ENCODE measurements around the gene TRPC4AP.

The TRPC4AP gene

DNA sequence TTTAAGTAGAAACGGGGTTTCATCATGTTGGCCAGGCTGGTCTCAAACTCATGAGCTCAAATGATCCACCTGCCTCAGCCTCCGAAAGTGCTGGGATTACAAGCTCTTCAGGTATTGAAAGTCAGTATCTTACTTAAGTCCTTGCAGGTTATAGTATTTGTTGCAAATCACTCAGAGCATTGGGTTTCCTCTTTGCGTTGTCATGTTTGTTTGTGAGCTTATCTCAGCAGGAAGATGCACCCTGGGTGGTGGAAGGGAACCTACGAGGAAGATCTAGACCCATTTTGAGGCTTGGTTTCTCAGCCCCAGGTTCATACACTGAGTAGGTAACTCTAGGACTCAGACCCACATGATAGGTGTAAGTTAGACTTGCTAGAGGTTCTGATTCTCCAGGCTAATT is 118.4 kb downstream of the TRPC4AP start:
- DNase-seq (ENCODE audit: low read depth) = no peak
- H3K4me3 ChIP-seq (ENCODE audit: low read length) = no peak overlapping the region
- TF ChIP-seq, protein P1, sequence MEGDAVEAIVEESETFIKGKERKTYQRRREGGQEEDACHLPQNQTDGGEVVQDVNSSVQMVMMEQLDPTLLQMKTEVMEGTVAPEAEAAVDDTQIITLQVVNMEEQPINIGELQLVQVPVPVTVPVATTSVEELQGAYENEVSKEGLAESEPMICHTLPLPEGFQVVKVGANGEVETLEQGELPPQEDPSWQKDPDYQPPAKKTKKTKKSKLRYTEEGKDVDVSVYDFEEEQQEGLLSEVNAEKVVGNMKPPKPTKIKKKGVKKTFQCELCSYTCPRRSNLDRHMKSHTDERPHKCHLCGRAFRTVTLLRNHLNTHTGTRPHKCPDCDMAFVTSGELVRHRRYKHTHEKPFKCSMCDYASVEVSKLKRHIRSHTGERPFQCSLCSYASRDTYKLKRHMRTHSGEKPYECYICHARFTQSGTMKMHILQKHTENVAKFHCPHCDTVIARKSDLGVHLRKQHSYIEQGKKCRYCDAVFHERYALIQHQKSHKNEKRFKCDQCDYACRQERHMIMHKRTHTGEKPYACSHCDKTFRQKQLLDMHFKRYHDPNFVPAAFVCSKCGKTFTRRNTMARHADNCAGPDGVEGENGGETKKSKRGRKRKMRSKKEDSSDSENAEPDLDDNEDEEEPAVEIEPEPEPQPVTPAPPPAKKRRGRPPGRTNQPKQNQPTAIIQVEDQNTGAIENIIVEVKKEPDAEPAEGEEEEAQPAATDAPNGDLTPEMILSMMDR (conservative IDR thresholded peaks at IDR 0.05; ENCODE audit: low read length) = no peak

DNA sequence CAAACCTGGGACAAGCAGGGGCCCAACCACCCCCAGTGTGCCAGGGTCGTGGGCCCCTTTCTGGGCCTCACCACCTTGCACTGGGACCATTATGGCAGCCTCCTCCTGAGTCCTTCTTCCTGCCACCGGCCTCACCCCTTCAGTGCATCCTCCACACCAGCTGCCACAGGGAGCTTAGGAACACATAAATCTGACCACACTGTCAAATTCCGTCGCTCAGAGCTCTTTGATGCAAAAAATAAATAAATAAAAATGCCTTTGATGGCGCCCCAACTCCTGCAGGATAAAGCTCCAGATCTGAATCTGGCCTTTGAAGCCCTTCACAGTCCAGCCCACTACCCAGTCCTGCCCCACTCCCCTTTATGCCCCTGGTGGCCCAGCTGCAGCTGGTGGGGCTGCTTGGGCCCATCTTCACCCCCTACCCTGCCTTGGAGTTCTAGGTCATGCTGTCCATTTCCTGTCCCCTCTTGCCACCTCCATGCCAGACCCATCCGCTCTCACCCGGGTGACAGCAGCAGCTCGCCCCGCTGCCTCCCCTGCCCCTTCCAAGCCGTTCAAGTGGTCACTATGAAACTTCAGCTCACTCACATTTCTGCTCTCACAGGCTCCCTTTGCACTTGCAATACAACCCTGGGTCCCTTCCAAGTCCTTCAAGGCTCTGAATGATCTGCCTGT is 120.9 kb downstream of the TRPC4AP start:
- no peak overlapping the region for H3K4me3 ChIP-seq (ENCODE audit: low read length)
- DNase-seq (ENCODE audit: low read depth) = no peak
- TF ChIP-seq, protein P1 (conservative IDR thresholded peaks at IDR 0.05; ENCODE audit: low read length) = no peak

DNA sequence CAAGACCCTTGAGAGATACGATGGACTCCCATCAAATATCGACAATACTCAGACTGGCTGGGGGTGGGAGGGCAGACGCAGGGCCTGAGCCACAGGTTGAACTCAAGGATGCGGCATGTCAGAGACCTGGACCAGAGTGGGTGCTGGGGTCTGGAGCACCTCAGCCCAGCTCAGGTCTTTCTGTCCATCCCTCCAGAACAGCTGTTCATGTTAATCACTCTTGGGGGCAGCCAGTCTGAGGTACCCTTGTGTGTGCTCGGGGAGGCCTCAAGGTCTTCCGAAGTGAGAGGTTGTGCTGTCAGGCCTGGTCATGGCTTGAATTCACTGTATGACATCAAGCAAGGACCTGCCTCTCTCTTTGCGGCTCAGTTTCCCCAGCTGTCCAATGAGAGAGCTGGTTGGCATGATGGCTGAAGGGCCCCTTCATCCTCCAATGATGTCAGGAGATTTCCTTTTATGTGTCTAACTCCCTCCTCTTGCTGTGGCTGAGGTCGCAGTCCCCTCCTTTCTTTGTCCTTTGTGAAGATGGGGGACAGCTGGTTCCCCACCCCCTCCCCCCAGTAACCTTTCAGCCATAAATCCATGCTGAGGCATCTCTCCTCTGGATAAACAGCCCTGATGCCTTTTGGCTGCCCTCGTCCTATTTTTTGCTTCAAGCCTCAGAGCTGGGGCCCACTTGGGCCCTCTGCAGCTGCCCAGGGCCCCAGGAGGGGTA is 121.6 kb downstream of the TRPC4AP start:
- DNase-seq (ENCODE audit: low read depth) = no peak
- TF ChIP-seq, protein P1 (conservative IDR thresholded peaks at IDR 0.05; ENCODE audit: low read length) = no peak

DNA sequence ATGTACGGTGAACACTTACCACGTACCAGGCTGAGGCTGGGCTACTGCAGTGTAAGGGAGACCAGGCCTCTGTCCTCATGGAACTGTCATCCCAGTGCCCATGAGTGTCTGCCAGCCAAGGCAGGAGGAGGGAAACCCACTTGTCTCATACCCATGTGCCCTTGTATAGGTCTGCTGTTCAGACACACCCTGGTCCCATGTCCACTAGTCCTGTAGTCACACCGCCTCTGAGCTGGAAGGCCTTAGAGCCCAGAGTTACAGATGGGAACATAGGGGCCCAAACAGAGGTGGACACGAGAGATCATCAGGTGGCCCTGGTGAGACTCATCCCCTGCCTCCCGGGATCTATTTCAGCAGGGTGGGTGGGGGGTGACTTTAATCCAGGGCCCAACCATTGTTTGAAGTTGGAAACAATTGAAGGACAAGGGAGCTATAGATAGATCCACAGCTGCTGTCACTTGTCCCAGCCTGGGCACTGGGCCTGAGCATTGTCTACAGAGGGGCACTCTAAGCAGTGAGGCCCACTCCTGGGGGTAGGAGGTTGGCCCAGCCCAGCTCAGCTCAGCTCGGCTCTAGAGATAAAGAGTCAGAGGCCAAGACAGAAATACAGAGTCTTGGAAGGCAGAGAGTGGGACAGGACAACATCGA is 122.3 kb downstream of the TRPC4AP start:
- TF ChIP-seq, protein P1 (conservative IDR thresholded peaks at IDR 0.05; ENCODE audit: low read length) = no peak
- no peak for DNase-seq (ENCODE audit: low read depth)

More for the DNA sequence above, 121.6 kb downstream of the TRPC4AP start:
- H3K4me3 ChIP-seq (ENCODE audit: low read length) = no peak overlapping the region

DNA sequence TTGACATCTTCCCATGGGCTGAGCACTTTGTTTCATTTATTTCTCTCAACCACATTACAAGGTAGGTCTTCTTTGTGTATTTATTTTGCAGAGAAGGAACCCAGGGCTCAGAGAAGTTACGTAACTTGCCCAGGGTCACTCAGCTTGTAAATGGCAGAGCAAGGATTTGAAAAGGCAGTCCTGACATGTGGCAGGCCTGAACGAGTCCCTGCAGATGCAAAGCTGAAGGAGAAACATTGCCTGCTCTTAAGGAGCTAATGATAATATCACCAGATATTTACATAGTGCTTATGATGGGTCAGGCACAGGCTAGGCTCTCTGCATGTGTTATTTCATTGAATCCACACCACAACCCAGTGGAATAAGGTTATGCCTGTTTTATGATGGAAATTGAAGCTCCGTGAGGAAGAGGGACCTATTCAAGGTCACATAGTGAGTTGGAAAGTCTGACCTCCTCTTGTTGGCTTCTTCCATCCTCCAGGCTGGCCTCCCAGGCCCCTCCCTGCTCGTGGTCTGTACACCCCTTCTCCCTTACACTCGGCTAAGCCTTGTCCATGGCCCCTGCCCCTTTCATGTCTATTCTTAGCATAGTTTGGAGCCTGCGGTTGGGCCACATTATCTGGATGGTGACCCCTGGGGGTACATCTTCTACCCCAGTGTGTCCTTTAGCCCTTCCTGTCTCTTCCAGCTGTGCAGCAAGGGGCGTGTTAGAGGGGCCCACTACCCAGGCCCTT is 124.4 kb downstream of the TRPC4AP start:
- TF ChIP-seq, protein P1 (conservative IDR thresholded peaks at IDR 0.05; ENCODE audit: low read length) = no peak
- DNase-seq (ENCODE audit: low read depth) = no peak
- no peak overlapping the region for H3K4me3 ChIP-seq (ENCODE audit: low read length)

More for the DNA sequence above, 122.3 kb downstream of the TRPC4AP start:
- no peak overlapping the region for H3K4me3 ChIP-seq (ENCODE audit: low read length)

DNA sequence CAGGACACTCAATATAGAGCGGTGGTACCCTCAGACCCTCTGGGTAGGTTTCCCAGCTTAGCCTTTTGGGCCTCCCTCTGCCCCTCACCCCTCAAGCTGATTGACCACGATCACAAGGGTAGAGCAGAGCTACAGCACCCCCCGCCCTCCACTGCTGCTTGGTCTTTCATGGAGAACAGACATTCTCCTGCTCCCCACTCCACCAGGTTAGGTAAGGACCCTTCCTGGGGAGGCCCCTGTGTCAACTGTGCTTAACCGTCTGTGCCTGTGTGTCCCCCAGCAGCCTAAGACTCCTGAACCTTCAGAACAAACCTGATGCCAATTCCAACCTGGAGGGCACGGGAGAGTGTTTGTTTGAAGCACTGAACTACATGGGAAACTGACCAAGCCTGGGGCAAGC is 125.2 kb downstream of the TRPC4AP start:
- TF ChIP-seq, protein P1 (conservative IDR thresholded peaks at IDR 0.05; ENCODE audit: low read length) = no peak
- H3K4me3 ChIP-seq (ENCODE audit: low read length) = no peak overlapping the region
- DNase-seq (ENCODE audit: low read depth) = no peak

Measured in AG10803 (cell line).